NCI-H748 (cell line): ENCODE results near the gene STXBP4.

Experiments
- DNase-seq: peaks from one replicate; lab custom pipeline; 2025; ENCODE audit not compliant: unreplicated experiment; lab: John Stamatoyannopoulos, UW

STXBP4 gene

GRCh38 chr17:54968262-54968987 lies at the start of gene STXBP4, which contains the start of gene COX11:
Gene STXBP4, plus strand, starts transcription at chr17:54968765. Its CDS starts 17,455 bp downstream, at chr17:54986220.
Gene COX11, minus strand, starts transcription at chr17:54968654. Its CDS starts 8 bp downstream, at chr17:54968646.
- peak; percentile 97 for DNase-seq

DNA sequence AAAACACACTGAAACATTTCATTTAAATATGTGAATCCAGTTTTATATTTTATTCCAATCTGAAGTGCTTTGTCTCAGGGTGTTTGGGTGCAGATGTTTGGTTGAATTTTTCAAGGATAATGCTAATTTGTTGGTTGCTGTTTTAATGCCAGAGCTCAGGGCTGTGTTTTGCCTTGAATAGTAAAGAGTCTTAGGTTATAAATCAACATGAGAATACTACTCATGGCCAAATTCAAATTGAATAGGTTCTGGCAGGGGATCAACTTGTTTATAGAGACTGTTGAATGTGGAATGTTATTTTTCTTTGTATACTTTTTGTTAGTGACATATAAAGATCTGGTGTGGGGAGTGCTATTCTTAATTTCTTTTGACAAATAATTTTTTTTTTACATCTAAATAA lies 49.1 kb upstream of the STXBP4 start:
- no peak for DNase-seq

DNA sequence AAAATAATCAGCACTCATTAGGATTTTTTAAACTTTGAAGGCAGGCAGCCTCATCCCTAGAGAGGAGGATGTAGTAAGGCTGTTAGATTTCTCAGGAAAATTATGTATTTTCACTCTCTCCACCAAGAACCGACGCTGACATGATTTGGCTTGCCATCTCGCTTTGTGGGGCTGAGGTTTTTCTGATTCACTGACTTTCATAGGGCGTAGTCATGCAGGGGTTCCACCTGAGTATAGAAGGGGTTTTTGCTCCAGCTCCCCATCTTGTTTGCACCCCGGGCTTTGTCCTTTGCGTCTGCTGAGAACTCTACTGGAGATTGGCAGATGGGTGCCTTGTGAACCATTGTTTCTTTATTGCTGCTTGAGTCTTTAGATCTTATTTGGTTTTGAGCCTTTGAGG lies 47.7 kb upstream of the STXBP4 start:
- no peak for DNase-seq

DNA sequence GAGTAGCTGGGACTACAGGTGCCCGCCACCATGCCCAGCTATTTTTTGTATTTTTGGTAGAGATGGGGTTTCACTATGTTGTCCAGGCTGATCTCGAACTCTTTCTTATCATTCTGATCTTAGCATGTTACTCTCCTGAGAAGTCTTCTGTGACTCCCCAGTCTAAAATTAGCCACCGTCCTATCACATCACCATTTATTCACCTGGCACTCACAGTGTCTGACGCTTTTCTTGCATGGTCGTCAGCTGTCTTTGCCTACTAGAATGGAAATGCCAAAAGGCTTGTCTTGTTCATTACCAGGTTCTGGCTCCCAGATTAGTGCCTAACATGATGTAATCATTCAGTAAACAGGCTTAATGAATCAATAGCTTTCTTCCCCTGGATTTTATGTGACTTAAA lies 44.2 kb upstream of the STXBP4 start:
- no peak for DNase-seq

GRCh38 chr17:54927525-54927924 lies 41.0 kb upstream of the STXBP4 start:
- DNase-seq: no peak

DNA sequence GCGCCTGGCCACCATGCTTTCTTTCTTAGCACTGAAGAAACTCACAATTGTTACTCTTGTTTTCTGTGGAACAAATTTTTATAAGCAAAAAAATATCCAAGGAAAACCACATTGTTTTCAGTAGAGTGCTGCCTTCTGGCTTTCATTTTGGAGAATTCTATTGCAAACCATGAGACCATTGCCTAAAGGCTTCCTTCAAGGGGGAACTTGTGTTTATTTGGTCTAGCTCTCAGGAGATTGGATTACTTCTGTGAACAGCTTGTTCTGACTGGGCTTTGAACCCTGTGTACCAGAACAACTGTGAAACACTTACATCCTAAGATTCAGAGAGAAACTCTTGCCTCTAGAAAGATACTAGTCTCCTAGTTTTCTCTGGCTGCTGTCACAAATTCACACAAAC lies 35.9 kb upstream of the STXBP4 start:
- DNase-seq: no peak

GRCh38 chr17:54933921-54934320 lies 34.6 kb upstream of the STXBP4 start:
- no peak for DNase-seq

DNA sequence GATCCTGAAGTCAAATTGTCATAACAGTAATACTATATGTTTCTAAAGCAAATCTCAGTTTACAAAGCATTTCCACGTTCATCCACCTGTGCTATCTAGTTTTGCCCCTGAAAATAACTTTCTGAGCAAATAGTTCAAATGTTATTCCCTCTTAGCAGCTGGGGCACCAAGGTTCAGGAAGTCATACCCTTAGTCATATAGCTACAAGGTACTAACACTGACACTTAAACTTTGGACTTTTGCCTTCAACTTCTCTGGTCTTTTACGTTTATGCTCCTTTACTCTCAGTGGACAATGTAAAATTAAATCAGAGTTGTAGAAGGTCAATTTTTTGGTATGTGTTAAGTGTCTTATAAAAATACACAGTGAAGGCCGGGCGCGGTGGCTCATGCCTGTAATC lies 33.1 kb upstream of the STXBP4 start:
- no peak for DNase-seq

DNA sequence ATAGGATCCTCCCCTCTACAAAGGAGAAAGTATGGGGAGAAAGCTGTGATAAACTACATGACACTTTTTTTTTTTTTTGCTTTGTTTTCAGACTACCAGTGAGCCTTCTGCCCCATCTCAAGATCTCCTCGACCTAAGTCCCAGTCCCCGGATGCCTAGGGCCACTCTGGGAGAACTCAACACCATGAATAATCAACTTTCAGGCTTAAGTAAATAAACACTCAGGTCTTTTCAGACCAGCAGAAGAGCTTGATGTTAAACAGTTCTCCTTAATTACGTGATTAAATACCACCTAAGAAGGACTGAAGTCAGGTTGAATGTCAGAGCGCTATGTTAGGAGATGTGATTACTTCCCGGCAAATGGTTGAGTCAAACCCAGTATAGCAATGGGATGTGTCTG lies 31.5 kb upstream of the STXBP4 start:
- DNase-seq: no peak

- no peak for DNase-seq
These were observed 31.1 kb upstream of the STXBP4 start for GRCh38 chr17:54937426-54937825.

DNA sequence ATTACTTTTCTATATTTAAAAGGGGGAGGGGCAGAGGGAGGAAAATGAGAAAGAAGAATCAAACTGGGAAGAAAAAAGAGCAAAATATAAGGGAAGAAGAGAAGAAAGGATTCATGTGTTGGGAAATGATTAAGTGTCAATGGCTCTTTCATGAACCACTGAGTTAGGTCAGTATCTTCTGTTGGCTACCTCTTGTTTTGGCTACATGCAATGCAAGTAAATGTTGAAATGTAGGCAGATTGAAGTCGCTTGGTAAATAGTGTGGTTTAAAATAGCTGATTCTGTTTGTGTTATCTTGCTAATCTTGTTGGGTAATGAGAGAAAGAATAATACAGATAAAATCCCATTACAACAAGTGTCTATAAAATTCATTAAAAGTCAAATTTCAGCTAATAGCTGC lies 27.3 kb upstream of the STXBP4 start:
- no peak for DNase-seq

- DNase-seq: no peak
These were observed 23.8 kb upstream of the STXBP4 start for GRCh38 chr17:54944796-54945195.

DNA sequence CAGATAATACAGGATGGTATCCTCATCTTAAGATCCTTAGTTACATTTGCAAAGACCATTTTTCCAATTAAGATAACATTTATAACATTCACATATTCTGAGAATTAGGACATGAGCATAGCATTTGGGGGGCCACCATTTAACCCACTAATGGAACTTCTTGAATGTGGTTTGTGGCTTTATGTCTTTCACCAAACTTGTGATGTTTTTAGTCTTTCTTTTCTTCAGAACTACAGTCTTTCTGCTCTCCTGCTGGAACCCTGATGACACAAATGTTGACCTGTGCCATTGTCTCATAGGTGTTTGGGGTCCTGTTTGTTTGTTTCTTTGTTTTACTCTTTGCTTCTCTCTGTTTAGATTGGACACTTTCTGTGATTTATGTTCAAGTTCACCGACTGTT lies 23.3 kb upstream of the STXBP4 start:
- no peak for DNase-seq

GRCh38 chr17:54945671-54946070 lies 22.9 kb upstream of the STXBP4 start:
- DNase-seq: no peak

DNA sequence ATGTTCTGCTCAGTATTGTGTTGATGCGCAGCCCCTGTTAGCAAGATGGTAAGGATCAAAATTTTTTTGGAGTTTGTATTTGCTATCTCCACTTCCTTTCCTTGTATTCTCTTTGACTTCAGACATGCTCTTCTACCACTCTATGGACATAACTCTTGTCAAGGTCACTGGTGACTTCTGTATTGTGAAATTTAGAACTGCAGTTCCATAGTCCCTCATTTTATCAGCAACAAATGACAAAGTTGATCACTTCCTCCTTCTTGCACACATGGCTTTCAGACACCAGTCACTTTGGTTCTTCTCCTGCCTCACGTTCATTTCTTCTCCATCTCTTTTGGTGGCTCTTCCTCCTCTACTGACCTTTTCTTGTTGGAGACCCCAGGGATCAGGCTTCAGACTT lies 21.2 kb upstream of the STXBP4 start:
- no peak for DNase-seq

DNA sequence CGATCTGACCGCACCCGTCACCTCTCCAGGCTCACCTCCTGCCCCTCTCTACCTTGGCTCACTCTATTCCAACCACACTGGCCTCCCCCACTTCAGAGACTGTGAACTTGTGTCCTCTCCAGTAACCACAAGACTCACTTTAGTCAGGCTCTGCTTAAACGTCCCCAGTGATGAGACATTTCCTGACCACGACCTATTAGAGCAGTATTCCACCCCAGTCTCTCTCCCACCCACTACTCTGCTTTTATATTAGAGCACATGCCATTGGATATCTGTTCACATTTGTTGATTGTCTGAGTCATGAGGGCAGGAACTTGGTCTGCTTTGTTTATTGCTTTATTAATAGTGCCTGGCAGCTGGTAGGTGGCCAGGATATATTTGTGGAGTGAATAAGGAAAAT lies 20.2 kb upstream of the STXBP4 start:
- no peak for DNase-seq

GRCh38 chr17:54950116-54950515 lies 18.4 kb upstream of the STXBP4 start:
- DNase-seq: no peak

- DNase-seq: no peak
These were observed 17.3 kb upstream of the STXBP4 start for GRCh38 chr17:54951286-54951685.

GRCh38 chr17:54956791-54957190 lies 11.8 kb upstream of the STXBP4 start:
- peak; percentile 7 for DNase-seq

GRCh38 chr17:54967621-54968261 lies 824 bp upstream of the STXBP4 start:
- peak; percentile 25 for DNase-seq

DNA sequence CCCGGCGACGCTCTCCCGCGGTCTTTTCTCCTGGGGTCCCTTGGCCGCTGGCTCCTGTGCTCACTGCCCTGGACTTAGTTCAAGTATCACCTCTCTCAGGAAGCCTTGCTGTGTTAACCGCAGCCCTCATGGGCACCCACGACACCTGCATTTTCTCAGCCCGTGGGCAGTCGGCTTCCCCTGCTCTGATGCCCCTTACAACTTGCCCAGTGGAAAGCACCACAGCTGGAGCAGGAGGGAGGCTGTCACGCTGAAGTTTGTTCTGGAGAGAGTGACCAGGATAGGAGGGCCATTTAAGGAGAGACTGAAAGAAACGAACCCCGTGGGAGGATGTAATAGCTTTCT lies 395 bp downstream of the STXBP4 start:
- no peak for DNase-seq

DNA sequence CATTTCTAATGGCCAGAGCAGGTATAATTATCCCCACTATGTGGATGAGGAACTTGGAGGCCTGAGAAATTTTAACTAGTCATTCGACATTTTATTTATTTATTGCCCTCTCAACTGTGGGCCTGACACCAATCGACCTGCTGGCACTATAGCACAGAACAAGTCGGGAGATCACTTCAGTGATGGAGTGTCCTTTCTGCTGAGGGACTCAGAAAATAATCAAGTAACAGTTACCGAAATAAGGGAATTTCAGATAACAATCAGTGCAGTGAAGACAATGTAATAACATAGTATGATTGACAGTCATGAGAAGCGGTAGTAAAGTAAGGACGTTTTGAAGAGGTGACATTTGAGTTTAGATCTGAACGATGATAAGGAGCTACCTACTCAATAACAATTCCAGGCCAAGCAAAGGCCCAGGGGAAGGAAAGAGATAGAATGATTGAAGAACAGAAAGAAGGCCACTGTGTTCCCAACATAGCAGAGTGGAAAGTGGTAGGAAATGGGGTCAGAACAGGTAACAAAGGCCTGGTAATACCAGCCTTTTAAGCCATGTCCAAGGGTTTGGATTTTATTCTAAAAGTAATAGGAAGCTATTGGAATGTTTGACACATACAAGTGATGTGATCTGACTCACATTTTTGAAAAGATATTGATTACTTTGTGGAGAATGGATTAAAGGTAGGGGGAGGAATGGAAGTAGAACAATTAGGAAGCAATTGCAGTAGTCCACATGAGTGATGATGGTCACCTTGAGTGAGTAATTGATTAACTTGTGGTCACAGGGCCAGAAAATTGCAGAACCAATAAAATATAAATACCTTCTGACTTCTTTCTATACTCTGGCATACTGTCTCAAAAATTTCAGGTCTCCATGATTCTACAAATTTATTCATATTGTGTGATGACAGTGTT lies 1.4 kb downstream of the STXBP4 start:
- no peak for DNase-seq
